GM21825 (cell line): Measurements from ENCODE around the gene ADCY2.

ENCODE experiments used
- ATAC-seq: cut with Tn5 transposase; IDR thresholded peaks from one replicate; pipeline ENCODE4 v1.9.1; 2021; ENCODE audit warnings: mild to moderate bottlenecking, moderate library complexity; ENCODE audit not compliant: unreplicated experiment

Gene ADCY2

GRCh38 chr5:7706256-7706655, 310.3 kb downstream of the ADCY2 start:
- ATAC-seq, result no peak

- no peak for ATAC-seq
These were observed 318.2 kb downstream of the ADCY2 start for GRCh38 chr5:7714119-7714518.

GRCh38 chr5:7714697-7715096, 318.8 kb downstream of the ADCY2 start:
- ATAC-seq, result no peak

- ATAC-seq, result no peak
These were observed 321.8 kb downstream of the ADCY2 start for GRCh38 chr5:7717691-7718090.

GRCh38 chr5:7728076-7728475, 332.1 kb downstream of the ADCY2 start:
- no peak for ATAC-seq

GRCh38 chr5:7741415-7742065, 345.6 kb downstream of the ADCY2 start:
- ATAC-seq, result no peak

- ATAC-seq, result no peak
These were observed 346.3 kb downstream of the ADCY2 start for GRCh38 chr5:7742241-7742656.

- no peak for ATAC-seq
These were observed 350.1 kb downstream of the ADCY2 start for GRCh38 chr5:7745882-7746610.

- ATAC-seq, result no peak
These were observed 351.8 kb downstream of the ADCY2 start for GRCh38 chr5:7747728-7748127.

- no peak for ATAC-seq
These were observed 353.7 kb downstream of the ADCY2 start for GRCh38 chr5:7749626-7750025.

GRCh38 chr5:7751874-7752273, 355.9 kb downstream of the ADCY2 start:
- ATAC-seq, result no peak

- ATAC-seq, result no peak
These were observed 357.2 kb downstream of the ADCY2 start for GRCh38 chr5:7753181-7753580.

- ATAC-seq, result no peak
These were observed 357.7 kb downstream of the ADCY2 start for GRCh38 chr5:7753596-7753995.

GRCh38 chr5:7754490-7754889, 358.6 kb downstream of the ADCY2 start:
- no peak for ATAC-seq

- ATAC-seq, result peak; percentile 89
These were observed 359.2 kb downstream of the ADCY2 start for GRCh38 chr5:7754997-7755596.

- no peak for ATAC-seq
These were observed 360.0 kb downstream of the ADCY2 start for GRCh38 chr5:7755958-7756357.

GRCh38 chr5:7756453-7756852, 360.5 kb downstream of the ADCY2 start:
- no peak for ATAC-seq

- ATAC-seq, result no peak
These were observed 363.4 kb downstream of the ADCY2 start for GRCh38 chr5:7759257-7759871.

- no peak for ATAC-seq
These were observed 364.1 kb downstream of the ADCY2 start for GRCh38 chr5:7759951-7760580.

- ATAC-seq, result no peak
These were observed 366.3 kb downstream of the ADCY2 start for GRCh38 chr5:7762267-7762666.

- ATAC-seq, result no peak
These were observed 367.7 kb downstream of the ADCY2 start for GRCh38 chr5:7763621-7764072.
